Astrocyte of the spinal cord (primary cell): ENCODE measurements around the gene FOXA2.
"Not testable (repeated sequence)": the region's sequence is repeated elsewhere in the genome, so short reads cannot be mapped to it uniquely, and the experiment has no call there.

Experiments
- DNase-seq: peaks from one replicate; pipeline ENCODE4 v3.0.0; 2011; ENCODE audit warnings: low read depth, low spot score
- H3K4me3 ChIP-seq: 2 replicates; pipeline ENCODE4 v1.5.1; 2011; ENCODE audit warnings: low read depth, mild to moderate bottlenecking, low read length, moderate library complexity
- in situ Hi-C: cut with HindIII; loops from 2 replicates; pipeline ENCODE4 v1.10.0; 2017; ENCODE audit warnings: low sequenced_read_pairs
- TF ChIP-seq, protein P1 (sequence below): IDR thresholded peaks from 2 replicates; pipeline ENCODE4 v1.5.1; 2012; ENCODE audit warnings: low read depth, mild to moderate bottlenecking, low read length, inconsistent platforms

FOXA2 gene

DNA sequence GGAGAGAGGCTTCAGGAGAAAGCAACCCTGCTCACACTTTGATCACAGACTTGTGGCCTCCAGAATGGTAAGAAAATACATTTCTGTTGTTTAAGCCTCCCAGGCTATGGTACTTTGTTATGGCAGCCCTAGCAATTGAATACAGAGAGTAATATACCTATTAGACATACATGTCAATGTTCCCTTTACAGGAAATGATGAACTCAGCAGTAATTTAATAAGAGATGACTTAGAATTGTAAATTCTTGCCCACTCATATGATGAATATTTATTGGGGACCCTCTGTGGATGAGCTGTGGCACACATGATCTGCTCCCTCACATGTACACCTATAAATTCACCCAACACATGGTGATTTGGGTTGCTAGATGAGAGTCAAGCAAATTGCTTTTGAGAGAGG is 20.4 kb upstream of the FOXA2 start:
- TF ChIP-seq, protein P1, sequence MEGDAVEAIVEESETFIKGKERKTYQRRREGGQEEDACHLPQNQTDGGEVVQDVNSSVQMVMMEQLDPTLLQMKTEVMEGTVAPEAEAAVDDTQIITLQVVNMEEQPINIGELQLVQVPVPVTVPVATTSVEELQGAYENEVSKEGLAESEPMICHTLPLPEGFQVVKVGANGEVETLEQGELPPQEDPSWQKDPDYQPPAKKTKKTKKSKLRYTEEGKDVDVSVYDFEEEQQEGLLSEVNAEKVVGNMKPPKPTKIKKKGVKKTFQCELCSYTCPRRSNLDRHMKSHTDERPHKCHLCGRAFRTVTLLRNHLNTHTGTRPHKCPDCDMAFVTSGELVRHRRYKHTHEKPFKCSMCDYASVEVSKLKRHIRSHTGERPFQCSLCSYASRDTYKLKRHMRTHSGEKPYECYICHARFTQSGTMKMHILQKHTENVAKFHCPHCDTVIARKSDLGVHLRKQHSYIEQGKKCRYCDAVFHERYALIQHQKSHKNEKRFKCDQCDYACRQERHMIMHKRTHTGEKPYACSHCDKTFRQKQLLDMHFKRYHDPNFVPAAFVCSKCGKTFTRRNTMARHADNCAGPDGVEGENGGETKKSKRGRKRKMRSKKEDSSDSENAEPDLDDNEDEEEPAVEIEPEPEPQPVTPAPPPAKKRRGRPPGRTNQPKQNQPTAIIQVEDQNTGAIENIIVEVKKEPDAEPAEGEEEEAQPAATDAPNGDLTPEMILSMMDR: no peak
- in situ Hi-C loops: no loop called here
- no peak overlapping the region for H3K4me3 ChIP-seq
- DNase-seq: no peak

DNA sequence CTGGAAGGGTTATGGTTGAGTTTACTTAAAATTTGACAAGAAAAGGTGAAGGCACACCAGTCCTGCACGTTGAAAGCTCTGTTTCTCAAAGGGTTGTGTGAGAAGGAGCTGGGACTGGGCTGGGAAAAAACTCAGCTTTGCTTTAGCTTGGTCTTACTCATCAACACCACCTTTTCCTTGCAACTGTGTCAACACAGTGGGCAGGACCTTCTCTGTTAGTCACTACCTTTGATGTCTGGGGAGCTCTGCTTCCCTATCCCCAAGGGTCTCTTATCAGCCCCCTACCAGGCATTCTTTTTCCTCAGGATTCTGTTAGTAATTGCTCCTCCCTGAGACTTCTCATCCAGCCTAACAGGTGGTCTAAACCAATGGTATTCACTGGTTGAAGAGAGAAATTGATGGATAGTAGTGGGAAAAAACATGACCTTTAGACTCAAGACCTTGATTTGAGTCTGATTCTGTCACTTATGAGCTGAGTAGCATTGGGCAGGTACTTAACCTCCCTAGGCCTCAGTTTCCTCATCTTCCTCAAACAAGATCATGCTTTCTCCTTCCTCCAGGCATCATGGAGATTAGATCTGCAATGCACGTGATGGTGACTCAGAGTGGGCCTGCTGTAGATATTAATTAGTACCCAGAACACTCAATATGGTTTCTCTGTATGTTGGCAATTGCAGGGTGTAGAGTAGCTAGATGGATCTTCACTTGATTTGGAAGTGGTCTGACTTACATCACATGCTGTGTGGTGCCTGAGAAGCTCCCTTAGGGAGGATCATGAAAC is 17.2 kb upstream of the FOXA2 start:
- no peak for DNase-seq
- TF ChIP-seq, protein P1: no peak
- H3K4me3 ChIP-seq: no peak overlapping the region
- in situ Hi-C loops: no loop called here

DNA sequence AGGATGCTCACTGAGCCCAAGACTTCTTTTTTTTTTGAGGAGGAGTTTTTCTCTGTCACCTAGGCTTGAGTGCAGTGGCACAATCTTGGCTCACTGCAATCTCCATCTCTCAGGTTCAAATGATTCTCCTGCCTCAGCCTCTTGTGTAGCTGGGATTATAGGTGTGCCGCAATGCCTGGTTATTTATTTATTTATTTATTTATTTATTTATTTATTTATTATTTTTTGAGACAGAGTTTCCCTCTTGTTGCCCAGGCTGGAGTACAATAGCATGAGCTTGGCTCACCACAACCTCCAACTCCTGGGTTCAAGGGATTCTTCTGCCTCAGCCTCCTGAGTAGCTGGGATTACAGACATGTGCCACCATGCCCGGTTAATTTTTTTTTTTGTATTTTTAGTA is 14.9 kb upstream of the FOXA2 start:
- DNase-seq, in situ Hi-C loops, H3K4me3 ChIP-seq: not testable (repeated sequence)

DNA sequence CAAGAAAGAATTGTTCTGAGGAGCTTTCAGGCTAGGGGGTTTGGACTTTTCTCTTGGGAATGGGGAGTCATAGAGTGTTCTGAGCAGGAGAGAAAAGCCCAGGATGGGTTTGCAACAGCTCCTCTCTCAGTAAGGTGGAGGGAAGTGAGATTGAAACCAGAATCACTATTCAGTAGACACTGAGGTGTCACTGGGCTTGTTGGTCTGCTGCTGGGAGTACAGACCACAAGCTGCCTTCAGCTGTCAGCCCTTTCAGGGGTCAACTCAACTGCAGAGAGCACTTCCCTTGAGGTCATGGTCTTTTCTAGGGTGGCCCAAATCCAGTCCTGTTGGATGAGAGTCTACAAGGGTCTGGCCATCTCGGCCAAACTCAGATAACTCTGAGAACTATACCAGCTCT is 12.9 kb upstream of the FOXA2 start:
- in situ Hi-C loops: no loop called here
- no peak for DNase-seq
- no peak overlapping the region for H3K4me3 ChIP-seq
- TF ChIP-seq, protein P1: no peak

DNA sequence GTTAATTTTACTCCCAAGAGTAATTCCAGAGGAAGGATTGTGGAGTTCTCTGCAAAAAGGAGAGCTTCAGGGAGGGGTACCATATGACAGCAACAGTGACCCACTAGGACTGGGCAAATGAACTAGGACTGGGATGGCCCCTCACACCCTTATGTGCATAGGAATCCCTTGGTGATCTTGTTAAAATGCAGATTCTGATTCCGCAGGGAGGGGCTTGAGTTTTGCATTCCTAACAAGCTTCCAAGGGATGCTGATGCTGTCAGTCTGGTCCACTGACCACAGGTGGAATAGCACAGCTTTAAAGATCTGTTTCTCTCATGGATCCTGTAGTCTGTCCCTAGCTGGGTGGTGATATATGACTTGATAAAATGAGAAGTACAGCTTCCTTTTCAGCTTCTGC is 6.3 kb upstream of the FOXA2 start:
- DNase-seq: no peak
- TF ChIP-seq, protein P1: no peak
- in situ Hi-C loops: no loop called here
- H3K4me3 ChIP-seq: no peak overlapping the region

DNA sequence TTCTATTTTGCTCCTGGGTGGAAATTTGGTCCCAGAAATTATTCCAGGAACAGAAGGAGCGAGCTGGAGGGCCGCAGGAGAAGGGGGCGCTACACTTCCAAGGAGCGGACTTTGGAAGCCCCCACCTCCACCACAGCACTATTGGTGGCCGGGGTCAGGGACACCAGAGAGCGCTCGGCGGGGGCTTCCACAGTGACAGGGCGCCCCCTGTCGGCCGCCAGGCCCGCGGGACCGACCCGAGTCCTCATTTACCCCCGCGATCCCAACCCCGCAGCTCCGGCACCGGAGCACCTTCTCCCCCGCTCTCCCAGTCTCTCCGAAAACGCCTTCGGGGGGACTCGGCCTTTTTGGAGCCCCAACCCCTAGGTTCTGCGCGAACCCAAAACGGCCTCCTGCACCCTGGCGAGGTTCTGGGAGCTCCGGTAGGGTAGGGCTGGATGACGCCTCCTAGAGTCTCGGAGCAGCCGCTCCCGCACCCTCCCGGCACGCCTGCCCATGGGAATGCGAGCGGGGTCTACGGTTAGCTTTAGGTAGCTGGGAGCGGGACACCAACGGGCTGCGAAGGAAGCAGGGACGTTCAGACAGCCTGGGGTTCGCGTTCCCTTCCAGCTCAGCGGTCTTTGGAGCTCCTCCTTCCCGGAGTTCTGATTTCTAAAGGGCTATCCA is 2.4 kb upstream of the FOXA2 start:
- in situ Hi-C loops: no loop called here
- H3K4me3 ChIP-seq: no peak overlapping the region
- DNase-seq: no peak
- TF ChIP-seq, protein P1: peak; percentile 40

DNA sequence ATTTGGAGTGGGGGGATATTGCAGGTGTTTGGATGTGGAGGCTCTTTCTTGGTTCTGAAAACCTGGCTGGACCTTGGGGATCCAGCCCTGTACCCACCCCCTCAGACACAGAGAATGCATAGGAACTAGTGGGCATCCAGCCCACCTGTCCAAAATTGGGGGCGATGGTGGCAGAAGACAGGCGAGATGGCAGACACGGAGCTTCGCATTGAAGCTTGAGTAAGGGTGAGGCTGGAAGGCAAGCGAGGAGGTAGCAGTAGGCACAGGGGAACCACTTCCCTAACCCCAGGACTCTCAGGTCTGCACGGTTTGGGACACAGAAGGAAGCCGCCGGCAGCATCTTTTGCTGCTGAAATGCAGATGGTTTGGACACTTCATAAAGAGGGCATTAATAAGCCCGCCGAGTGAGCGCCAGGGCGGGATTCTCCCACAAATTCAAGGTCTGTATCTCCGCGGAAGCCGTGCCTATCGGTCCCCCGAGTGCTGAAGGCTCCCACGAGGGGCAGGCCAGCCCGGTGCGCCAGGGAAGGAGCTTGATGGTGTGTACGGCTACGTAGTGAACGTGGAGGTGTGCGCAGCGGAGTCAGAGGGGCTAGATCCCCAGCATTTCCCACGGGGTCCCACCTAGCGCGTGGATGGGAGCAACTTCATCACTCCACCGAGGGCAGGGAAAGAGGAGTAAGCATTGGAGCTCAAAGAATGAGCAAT is 1.6 kb upstream of the FOXA2 start:
- no peak overlapping the region for H3K4me3 ChIP-seq
- TF ChIP-seq, protein P1: no peak
- in situ Hi-C loops: no loop called here
- DNase-seq: no peak
